B cell (primary cell): Measurements from ENCODE around the gene NRG4.

Source experiments
- CTCF ChIP-seq: fragments of 200-600 bp; IDR thresholded peaks from one replicate; pipeline ENCODE4 v1.8.0; 2022; ENCODE audit warnings: antibody characterized with exemption, mild to moderate bottlenecking
- EZH2 ChIP-seq: IDR thresholded peaks from 2 replicates; pipeline ENCODE4 v1.6.1; 2012; ENCODE audit warnings: borderline replicate concordance, low read depth, mild to moderate bottlenecking, moderate library complexity, low read length; ENCODE audit not compliant: insufficient read depth, poor library complexity, severe bottlenecking

- TF ChIP-seq CTCF, result no peak
- no peak for TF ChIP-seq EZH2
Measured at GRCh38 chr15:75916978-75917377, 95.2 kb downstream of the NRG4 start.
